GM18951 (cell line): Measurements from ENCODE around the gene ZNF839.
"Not testable (repeated sequence)": the region's sequence is repeated elsewhere in the genome, so short reads cannot be mapped to it uniquely, and the experiment has no call there.

Experiments
- POLR2A ChIP-seq: IDR thresholded peaks from 4 replicates; pipeline ENCODE4 v1.6.1; 2011; ENCODE audit warnings: mild to moderate bottlenecking; ENCODE audit not compliant: insufficient read length, insufficient read depth; ENCODE audit errors: extremely low read depth
- in situ Hi-C: fragments of 300-500 bp; cut with MboI; formaldehyde crosslinking; loops from one replicate; pipeline ENCODE4 v1.12.0; 2022; ENCODE audit warnings: low sequenced_read_pairs, mixed read lengths, inconsistent platforms; ENCODE audit not compliant: unreplicated experiment

ZNF839 gene

DNA sequence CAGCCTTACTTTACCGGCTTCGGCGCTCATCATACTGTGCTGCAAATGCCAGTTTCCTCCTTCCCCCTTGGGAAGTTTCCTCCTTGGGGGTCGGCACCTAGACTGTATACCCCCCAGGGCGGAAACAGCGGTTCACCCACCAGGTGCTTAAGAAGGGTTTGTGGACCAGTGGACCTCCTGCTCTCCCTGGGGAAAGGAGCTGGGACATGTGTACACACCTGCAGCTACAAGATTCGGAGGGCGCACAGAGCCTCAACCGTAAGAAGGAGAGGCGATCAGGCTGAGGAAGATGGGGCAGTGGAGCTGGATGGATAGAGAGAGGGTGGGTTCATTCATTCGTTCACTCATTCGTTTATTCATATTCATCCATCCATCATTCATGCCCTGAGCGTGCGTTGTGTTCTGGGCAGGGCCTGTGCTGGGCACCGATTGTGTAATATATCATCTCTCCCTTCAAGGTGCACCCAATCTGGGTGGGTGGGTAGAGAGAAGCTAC lies 717 bp upstream of the ZNF839 start:
- in situ Hi-C loops = loop anchor here (10.0 to 25.0 kb wide), 2 partner anchors 354 to 557 kb away; partner anchors contain the start of genes DYNC1H1 and PPP2R5C
- no peak for TF ChIP-seq POLR2A

DNA sequence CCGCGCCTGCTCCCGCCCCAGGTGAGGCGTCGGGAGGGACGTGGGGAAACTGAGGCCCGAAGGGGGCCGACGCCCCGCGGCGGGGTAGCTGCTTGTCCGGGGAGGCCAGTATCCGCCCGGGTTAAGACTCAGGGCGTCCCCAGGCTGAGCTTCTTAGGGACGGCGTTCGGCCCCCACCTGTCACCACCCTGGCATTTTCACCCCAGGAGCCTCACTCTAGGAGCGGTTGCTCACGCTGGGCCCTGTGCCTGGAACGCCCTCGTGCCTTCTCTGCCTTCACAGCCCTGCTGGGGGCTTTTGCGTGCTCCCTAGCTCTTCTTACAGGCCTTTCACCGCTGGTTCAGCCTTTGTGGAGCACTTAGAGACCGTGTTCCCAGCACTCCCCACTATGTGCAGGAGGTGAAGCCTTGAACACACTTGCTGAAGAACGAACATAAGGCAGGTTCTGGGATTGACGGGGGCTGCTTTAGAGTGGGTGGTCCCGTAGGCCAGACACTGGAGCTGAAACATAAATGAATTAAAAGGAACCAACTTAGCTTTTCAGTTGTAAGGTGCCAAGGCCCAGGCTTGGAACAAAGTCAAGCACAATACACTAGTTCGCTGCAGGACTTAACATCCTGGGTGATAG lies 601 bp downstream of the ZNF839 start:
- no peak for TF ChIP-seq POLR2A
- in situ Hi-C loops = loop anchor here (25.0 kb wide), 1 partner anchor 558 kb away; the partner anchor contains the start of gene PPP2R5C

DNA sequence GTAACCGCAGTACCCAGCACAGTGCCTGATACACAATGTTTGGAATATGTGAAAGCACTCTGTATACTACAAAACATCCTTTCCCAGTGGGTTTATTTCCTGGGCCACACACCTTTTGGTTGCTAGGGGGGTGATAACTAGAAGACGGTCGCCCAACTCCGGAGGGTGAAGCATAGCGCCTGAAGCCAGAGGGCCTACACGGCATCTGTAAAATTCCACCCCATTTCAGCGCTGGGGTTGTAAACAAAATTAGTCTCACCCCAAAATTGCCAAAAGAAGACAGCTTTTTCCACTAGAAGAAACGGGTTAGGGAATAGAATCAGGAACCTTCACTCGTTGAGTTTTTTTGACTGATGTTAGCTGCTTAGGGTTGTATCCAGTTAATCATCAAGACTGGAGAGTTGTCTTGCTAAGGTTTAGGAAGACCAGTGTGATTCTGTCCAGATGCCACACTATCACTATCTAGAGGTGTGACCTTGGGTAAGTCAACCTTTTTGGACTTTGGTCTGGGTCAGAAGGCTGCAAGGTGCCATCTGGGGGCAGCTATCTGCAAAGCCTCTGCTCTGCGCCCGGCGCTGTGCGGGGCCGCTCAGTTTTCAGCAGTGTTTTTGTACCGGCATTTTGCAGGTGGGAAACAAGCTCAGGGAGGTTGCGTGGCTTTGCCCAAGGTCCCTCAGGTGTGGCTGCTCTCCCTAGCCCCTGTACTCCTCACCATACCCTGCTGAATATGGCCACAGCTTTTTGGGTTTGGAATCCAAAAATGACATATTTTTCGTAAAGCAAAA lies 1.3 kb downstream of the ZNF839 start:
- TF ChIP-seq POLR2A = no peak
- in situ Hi-C loops = loop anchor here (25.0 kb wide), 1 partner anchor 559 kb away; the partner anchor contains the start of gene PPP2R5C

DNA sequence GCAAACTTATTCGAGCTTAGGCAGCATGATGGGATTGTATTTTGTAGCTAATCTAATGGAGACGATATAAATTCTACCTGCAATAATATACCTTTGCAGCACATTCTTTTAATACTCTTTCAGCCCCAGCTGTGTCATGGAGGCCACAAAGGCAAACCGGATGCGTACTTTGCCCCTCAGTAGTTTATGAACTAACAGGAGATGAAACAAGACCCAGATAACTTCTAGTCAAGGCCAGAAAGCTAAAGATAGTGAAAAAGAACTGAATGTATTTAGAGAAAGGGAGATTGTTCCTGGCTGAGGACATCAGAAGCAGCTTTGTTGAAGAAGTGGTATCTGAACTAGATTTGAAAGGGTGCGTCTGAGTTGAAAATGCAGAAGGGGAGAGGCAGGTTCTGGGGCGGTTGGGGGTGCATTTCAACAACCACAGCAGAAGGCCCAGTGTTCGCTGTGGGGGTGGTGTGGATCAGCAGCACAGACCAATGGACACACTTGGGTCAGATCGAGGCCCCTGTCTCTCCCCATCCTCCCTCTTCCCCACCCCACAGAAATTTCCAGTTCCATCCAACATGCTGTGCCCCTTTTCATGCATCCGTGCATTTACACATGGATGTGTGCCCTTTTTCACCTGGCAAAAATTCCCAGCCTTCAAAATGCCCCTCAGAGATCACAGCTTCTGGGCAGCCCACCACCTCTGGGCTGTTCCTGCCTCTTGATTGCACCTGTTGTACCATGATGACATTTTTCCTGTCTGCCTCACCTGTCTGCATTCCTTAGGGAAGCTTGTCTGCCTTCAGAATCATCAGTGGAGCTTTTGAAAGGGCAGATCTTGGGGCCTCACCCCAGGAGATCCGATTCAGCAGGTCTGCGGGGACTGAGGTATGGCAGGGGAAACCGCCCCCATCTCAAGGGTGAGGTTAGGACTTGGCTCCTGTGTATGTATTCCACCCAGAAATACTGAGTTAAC lies 2.2 kb downstream of the ZNF839 start:
- in situ Hi-C loops = loop anchor here (25.0 kb wide), 1 partner anchor 559 kb away; the partner anchor contains the start of gene PPP2R5C
- TF ChIP-seq POLR2A = no peak

DNA sequence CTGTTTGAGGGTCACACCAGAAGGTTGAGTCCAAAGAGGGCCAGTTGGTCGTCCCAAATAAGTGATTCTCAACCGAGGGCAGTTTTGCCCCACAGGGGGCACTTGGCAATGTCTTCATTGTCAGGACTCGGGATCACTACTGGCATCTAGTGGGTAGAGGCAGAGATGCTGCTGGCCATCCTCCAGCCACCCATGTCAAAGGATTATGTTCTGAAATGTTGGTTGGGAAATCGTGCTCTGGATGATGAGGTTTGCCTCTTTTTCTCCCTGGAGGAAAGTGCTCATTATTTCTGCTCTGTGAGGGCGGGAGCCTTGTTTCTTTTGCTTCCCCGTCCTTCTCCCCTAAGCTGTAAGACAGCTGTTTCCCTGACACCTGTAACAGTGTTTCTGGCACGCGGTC lies 3.6 kb downstream of the ZNF839 start:
- in situ Hi-C loops = loop anchor here (25.0 kb wide), 1 partner anchor 561 kb away; the partner anchor contains the start of gene PPP2R5C
- no peak for TF ChIP-seq POLR2A

DNA sequence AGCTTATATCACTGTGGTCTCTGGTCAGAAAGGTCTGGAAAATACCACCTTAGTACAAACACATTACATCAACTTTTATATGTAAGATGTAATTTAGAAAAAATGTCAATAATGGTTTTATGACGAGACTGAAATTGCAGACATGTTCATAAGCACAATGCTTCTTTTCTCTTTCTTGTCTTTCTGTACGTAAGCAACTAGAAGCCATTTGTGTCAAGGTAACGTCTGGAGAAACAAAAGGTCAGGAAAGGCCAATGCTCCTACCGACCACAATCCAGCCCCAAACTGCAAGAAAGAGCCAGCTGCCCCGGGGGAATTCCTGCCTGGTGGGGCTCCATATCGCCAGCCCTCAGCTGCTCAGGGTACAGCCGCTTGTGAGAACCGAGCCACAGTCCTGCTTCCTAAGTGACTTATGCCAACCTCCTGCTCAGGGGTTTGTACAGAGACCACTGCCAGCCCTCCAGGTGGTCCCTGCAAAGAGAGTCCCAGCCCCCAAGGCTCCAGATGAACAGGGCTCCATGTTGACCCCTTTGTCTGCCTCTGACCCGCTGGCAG lies 6.3 kb downstream of the ZNF839 start:
- in situ Hi-C loops = no loop called here
- no peak for TF ChIP-seq POLR2A

DNA sequence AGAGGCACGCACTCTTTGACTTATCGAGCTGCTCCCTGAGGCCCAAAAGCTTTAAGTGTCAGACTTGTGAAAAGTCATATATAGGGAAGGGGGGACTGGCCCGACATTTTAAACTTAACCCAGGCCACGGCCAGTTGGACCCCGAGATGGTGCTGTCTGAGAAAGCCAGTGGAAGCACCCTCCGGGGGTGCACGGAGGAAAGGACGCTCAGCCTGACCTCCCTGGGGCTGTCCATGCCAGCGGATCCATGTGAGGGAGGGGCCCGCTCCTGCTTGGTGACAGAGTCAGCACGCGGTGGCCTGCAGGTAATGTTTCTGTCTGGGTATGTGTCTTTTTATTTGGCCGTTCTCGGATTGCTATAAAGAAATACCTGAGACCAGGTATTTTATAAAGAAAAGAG lies 7.0 kb downstream of the ZNF839 start:
- no peak for TF ChIP-seq POLR2A
- in situ Hi-C loops = no loop called here

DNA sequence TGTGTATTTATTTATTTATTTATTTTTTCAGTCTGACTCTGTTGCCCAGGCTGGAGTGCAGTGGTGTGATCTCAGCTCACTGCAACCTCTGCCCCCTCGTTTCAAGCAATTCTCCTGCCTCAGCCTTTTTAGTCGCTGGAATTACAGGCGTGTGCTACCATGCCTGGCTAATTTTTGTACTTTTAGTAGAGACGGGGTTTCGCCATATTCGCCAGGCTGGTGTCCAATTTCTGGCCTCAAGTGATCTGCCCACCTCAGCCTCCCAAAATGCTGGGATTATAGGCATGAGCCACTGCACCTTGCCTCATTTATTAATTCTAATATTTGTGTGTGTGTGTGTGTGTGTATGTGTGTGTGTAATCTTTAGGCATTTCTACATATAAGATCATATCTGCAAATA lies 9.8 kb downstream of the ZNF839 start:
- in situ Hi-C loops = not testable (repeated sequence)

DNA sequence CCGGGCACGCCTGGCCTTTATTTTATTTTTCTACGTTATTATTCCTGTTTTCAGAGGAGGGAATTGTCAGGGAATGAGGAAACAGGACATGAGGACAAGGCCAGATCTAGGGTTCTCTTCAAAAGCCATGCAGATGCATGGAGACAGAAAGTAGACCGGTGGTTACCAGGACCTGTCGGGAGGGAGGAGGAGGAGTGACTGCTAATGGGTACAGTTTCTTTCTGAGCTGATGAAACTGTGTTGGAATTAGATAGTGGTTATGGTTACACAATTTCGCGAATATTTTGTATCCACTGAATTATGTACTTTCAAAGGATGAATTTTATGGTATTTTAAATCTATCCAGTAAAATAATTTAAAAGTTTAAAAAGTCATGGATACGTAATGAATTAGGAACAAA lies 11.3 kb downstream of the ZNF839 start:
- no peak for TF ChIP-seq POLR2A
- in situ Hi-C loops = no loop called here

DNA sequence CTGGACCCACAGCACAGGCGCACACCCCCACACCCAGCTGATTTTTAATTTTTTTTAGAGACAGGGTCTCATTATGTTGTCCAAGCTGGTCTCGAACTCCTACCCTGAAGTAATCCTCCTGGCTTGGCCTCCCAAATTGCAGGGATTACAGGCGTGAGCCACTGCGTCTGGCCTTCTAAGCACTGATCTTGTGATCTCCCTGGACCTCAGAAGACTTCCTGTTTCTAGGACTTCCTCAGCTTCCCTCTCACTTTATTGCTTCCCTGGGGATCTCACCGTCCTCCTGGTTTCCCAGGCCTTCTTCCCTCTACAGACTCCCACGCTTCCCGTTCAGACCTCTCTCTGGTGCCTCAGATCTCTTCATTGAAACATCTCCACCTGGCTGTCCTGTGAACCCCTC lies 13.8 kb downstream of the ZNF839 start:
- TF ChIP-seq POLR2A = no peak

DNA sequence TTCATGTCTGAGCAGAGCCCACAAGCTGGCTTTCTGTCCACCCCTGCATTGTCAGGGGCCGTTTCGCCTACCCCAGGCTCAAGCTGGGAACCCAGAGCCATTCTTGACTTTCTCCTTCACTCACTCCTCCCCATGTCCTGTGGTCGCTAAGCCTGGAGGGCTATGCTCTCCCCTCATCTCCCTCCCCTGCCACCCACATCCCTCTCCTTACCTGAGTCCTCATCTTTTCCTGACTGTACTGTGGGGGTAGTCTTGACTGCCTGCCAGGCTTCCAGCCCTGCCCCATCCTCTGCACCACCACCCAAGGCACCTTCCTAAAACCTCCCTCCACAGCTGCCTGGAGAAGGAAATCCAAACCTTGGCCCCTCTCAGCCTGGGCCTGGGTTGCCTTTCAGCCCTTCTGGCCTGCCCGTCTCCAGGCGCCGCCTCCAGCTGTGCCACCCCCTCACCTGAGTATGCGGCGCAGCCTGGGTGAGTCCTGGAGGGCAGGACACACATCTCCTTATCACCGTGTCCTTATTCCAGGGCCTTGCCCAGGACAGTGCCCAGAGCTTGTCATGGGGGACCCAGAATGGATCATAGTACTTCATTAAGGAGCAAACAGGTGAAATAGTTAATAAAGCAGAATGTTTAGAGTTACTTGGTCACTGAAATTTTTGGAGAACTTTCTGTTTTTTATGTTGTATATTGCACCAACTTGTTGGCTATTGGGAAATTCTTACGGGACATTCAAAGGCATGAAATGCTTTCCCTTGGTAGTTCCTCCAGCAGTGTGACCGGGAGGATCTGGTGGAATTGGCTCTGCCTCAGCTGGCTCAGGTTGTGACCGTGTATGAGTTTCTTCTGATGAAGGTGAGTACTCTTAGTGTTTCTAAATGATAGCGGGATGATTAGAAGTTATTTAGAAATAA lies 14.5 kb downstream of the ZNF839 start:
- no peak for TF ChIP-seq POLR2A
- in situ Hi-C loops = no loop called here

More for the DNA sequence above, 13.8 kb downstream of the ZNF839 start:
- in situ Hi-C loops = no loop called here

DNA sequence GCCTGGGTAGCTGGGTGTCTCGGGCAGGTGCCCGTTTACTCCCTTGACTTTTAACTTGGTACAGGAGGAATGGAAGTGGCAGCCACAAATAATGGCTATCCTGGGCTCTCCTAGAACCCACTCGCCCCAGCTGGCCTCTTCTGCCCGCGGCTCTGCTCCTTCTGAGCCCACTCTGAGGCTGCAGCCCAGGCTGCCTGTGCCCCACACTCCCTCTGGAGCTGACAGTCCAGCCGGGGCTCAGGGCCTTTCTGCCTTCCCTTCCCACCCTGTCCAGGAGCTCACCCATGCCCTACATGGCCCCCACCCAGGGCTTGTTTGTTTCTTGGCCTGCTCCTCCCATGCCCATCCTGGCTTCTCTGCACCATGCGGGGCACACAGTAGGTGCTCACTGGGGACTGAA lies 15.6 kb downstream of the ZNF839 start:
- no peak for TF ChIP-seq POLR2A

More for the DNA sequence above, 15.6 kb downstream of the ZNF839 start:
- in situ Hi-C loops = no loop called here
